Eye (tissue), 1 donor: ENCODE measurements around the gene TRPC4AP.

Experiments
- DNase-seq: peaks from one replicate; pipeline ENCODE4 v3.0.0-alpha.2; 2015

TRPC4AP gene

GRCh38 chr20:34986311-34987287 lies 106.0 kb downstream of the TRPC4AP start:
- DNase-seq = no peak

- DNase-seq = peak; percentile 40
Observed at GRCh38 chr20:34985461-34986310, 106.9 kb downstream of the TRPC4AP start.

- no peak for DNase-seq
Observed at GRCh38 chr20:34984756-34985261, 107.8 kb downstream of the TRPC4AP start.

DNA sequence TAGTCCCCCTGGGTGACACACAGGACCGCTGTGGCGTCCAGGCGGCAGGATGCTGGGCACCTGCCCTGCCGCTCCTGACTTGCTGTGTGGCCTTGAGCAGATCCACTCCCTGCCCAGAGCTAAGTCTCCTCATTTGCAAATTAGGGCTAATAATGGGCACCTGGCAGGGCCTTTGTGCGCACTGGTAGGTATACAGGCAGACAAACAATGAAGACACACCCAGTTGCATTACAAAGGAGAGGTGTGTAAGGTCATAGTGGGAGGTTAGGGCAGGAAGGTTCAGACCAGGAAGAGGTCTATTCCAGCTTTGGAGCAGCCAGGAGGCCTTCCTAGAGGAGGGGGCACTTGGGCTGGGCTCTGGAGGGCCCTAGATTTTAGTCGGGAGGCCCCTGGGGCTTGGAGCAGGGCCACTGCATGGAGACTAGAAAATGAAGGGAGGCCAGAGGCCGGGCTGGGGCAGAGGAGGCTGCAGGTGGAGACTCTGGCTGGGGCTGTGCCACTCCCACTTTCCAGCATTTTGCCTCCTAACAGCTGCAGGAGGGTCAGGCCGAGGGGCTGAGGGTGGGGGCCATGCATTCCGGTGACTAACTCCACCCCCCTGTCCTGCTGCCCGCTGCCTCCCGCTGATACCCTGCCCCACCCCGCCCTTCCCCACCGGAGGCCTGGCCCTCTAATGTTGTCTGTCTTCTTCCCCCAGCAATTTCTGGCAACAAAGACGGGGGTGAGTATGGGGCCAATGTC lies 108.4 kb downstream of the TRPC4AP start:
- DNase-seq = no peak

DNA sequence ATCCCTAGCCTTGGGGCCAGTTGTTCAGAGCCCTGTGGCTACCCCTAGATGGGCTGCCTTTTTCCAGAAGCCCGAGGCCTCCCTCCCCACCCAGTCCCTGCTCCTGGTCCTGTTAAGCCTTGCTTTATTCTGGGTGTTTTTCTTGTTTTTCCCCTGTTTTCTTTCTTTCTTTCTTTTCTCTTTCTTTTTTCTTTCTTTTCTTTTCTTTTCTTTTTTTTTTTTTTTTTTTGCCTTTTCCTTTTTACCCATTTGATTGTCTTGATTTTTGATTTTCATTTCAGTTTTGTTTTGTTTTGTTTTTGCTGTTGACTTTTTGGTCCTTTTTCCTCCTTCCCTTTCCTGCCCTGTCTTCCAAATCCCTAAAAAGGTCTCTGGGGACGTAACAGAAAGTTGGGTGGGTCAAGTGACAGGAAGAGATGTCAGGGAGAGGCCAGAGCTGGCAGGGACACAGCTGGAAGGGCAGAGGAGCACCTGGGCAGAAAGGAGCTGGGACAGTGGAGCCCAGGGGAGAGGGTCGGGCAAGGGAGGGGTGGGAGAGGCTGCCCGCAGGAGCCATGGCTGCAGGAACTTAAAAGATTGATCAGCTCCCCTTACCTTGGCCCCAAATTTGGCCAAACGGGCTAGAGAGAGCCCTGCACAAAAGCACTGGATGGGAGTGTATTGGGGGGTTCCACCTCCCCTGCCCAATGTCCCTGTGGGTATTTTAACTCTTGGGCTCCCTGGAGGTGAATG lies 109.4 kb downstream of the TRPC4AP start:
- DNase-seq = no peak

GRCh38 chr20:34982270-34983088 lies 110.1 kb downstream of the TRPC4AP start:
- no peak for DNase-seq

- DNase-seq = peak; percentile 55
Observed at GRCh38 chr20:34980543-34981233, 111.9 kb downstream of the TRPC4AP start.

DNA sequence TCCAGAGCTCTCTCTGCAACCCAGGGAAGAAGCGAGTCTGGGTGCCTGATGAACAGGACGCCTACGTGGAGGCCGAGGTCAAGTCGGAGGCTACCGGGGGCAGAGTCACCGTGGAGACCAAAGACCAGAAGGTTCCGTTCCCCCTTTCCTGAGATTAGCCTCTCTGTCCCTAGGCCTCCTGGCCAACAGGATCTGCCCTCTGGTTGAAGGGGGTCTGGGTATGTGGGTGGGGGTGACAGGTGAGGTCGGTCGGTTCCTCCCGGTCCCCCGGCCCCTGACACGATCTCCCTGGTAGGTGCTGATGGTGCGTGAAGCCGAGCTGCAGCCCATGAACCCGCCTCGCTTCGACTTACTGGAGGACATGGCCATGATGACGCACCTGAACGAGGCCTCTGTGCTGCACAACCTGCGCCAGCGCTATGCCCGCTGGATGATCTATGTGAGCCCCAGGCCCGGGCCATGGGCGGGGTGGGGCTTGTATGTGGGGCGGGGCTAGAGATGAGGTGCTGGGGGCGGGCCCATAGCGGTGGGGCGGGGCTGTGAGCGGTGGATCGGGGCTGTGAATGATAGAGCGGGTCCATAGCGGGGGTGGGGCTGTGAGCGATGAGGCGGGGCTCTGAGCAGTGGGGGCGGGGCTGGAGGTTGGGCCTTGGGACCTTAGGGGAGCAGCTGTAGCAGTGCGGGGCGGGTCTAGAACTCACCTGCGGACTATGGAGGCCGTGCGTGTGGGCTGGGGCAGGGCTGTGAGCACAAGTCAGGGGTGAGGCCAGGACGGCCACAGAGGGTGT lies 113.0 kb downstream of the TRPC4AP start:
- DNase-seq = no peak

GRCh38 chr20:34978092-34978744 lies 114.4 kb downstream of the TRPC4AP start:
- DNase-seq = no peak

DNA sequence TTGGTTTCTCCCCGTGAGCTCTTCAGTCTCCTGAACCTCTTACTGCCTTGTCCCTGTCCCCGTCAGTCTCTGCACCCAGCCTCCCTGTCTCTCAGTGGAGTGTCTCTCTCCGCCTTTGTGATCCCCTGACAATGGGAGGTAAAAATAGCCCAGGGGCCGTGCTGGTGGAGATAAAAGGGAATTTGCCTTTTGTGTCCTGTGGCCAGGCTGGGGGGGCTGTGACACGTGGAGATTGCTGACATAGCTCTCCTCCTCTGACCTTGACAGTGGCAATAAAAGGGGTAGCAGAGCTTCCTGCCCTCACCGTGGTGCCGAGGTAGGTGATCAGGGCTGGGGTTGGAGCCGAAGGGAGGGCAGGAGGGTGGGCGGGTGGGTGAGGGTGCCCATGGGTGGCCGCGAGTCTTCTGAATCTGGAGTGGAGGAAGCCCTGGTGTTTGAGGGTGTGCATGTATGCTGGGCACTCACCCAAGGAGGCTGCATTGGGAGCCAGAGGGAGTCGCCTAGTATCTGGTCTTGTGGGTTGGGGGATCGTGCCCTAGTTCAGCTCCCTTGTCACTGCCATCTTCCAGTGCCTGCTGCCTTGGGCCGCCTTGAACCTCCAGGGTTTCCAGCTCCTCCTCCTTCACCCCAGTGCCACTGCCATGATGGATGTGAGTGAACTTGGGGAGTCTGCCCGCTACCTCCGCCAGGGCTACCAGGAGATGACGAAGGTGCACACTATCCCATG lies 115.1 kb downstream of the TRPC4AP start:
- DNase-seq = no peak

- no peak for DNase-seq
Observed at GRCh38 chr20:34976286-34976685, 116.3 kb downstream of the TRPC4AP start.

GRCh38 chr20:34974246-34974645 lies 118.4 kb downstream of the TRPC4AP start:
- no peak for DNase-seq

DNA sequence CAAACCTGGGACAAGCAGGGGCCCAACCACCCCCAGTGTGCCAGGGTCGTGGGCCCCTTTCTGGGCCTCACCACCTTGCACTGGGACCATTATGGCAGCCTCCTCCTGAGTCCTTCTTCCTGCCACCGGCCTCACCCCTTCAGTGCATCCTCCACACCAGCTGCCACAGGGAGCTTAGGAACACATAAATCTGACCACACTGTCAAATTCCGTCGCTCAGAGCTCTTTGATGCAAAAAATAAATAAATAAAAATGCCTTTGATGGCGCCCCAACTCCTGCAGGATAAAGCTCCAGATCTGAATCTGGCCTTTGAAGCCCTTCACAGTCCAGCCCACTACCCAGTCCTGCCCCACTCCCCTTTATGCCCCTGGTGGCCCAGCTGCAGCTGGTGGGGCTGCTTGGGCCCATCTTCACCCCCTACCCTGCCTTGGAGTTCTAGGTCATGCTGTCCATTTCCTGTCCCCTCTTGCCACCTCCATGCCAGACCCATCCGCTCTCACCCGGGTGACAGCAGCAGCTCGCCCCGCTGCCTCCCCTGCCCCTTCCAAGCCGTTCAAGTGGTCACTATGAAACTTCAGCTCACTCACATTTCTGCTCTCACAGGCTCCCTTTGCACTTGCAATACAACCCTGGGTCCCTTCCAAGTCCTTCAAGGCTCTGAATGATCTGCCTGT lies 120.9 kb downstream of the TRPC4AP start:
- no peak for DNase-seq

DNA sequence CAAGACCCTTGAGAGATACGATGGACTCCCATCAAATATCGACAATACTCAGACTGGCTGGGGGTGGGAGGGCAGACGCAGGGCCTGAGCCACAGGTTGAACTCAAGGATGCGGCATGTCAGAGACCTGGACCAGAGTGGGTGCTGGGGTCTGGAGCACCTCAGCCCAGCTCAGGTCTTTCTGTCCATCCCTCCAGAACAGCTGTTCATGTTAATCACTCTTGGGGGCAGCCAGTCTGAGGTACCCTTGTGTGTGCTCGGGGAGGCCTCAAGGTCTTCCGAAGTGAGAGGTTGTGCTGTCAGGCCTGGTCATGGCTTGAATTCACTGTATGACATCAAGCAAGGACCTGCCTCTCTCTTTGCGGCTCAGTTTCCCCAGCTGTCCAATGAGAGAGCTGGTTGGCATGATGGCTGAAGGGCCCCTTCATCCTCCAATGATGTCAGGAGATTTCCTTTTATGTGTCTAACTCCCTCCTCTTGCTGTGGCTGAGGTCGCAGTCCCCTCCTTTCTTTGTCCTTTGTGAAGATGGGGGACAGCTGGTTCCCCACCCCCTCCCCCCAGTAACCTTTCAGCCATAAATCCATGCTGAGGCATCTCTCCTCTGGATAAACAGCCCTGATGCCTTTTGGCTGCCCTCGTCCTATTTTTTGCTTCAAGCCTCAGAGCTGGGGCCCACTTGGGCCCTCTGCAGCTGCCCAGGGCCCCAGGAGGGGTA lies 121.6 kb downstream of the TRPC4AP start:
- DNase-seq = no peak

DNA sequence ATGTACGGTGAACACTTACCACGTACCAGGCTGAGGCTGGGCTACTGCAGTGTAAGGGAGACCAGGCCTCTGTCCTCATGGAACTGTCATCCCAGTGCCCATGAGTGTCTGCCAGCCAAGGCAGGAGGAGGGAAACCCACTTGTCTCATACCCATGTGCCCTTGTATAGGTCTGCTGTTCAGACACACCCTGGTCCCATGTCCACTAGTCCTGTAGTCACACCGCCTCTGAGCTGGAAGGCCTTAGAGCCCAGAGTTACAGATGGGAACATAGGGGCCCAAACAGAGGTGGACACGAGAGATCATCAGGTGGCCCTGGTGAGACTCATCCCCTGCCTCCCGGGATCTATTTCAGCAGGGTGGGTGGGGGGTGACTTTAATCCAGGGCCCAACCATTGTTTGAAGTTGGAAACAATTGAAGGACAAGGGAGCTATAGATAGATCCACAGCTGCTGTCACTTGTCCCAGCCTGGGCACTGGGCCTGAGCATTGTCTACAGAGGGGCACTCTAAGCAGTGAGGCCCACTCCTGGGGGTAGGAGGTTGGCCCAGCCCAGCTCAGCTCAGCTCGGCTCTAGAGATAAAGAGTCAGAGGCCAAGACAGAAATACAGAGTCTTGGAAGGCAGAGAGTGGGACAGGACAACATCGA lies 122.3 kb downstream of the TRPC4AP start:
- DNase-seq = no peak

GRCh38 chr20:34968042-34968775 lies 124.4 kb downstream of the TRPC4AP start:
- no peak for DNase-seq
